Gastroesophageal sphincter (tissue), 3 donors: Measurements from ENCODE around the gene STRAP.

Experiments used
- EP300 ChIP-seq: sonication (generic); formaldehyde crosslinking; IDR thresholded peaks from one replicate; pipeline ENCODE4 v1.6.1; 2017; ENCODE audit warnings: antibody characterized with exemption, mild to moderate bottlenecking
- POLR2AphosphoS5 ChIP-seq: sonication (generic); formaldehyde crosslinking; IDR thresholded peaks from one replicate; pipeline ENCODE4 v1.6.1; 2017; ENCODE audit warnings: antibody characterized with exemption
- TF ChIP-seq, protein P1 (sequence below), 4 experiments: fragments of 200-600 bp in 2 of 4; fragments of 450-650 bp in 2 of 4; sonication (generic) in 1 of 4; IDR thresholded peaks; one replicate each; pipeline ENCODE4 v1.5.1; 2017 to 2019; ENCODE audit warnings: antibody characterized with exemption in 4 of 4, mild to moderate bottlenecking in 2 of 4, moderate library complexity in 2 of 4

DNA sequence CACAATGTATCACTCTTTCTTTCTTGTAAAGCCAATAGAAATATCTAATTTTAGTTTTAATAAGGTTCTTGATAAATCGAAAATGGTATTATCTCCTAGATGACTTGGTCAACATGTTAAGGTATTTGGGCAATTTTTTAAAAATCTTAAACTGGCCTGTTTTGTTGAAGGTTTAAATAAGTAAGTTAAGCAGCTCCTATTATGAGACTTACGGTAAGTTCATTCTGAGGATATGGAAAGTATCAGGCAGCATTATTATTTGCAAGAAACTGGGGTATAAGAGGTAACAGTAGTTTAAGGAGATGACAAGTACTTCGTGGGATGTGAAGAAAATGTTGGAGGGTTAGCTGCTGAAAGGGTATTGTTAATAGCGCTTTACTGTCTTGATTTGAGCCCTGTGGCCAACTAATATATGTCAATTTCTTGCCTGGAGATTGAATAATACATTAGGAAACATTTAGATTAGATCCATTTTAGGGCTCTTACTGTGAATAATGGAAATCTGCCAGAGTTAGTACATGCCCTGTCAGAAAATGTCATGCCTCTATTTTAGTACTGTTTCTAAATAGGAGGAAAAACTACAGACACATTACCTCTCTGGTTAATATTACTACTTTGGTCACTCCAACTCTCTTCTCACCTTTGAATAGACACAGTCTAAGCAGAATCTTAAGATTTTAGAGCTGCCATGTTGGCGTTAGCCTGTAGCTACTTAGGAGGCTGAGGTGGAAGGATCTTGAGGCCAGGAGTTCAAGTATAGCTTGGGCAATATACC is 5.0 kb downstream of the STRAP start:
- TF ChIP-seq, protein P1, sequence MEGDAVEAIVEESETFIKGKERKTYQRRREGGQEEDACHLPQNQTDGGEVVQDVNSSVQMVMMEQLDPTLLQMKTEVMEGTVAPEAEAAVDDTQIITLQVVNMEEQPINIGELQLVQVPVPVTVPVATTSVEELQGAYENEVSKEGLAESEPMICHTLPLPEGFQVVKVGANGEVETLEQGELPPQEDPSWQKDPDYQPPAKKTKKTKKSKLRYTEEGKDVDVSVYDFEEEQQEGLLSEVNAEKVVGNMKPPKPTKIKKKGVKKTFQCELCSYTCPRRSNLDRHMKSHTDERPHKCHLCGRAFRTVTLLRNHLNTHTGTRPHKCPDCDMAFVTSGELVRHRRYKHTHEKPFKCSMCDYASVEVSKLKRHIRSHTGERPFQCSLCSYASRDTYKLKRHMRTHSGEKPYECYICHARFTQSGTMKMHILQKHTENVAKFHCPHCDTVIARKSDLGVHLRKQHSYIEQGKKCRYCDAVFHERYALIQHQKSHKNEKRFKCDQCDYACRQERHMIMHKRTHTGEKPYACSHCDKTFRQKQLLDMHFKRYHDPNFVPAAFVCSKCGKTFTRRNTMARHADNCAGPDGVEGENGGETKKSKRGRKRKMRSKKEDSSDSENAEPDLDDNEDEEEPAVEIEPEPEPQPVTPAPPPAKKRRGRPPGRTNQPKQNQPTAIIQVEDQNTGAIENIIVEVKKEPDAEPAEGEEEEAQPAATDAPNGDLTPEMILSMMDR (IDR thresholded peaks at IDR 0.05), result no peak
- TF ChIP-seq POLR2AphosphoS5 (no peak), EP300 (no peak)
